WERI-Rb-1 (cell line): ENCODE results near the gene GRIK2.

ENCODE experiments used
- DNase-seq: peaks from one replicate; pipeline ENCODE4 v3.0.0-alpha.2; 2020
- H3K27ac ChIP-seq: fragments of 250-450 bp; sonication (Bioruptor Pico); 2 replicates; pipeline ENCODE4 v1.5.1; 2020; ENCODE audit warnings: mild to moderate bottlenecking, moderate library complexity
- H3K27me3 ChIP-seq: fragments of 250-450 bp; sonication (Bioruptor Pico); 2 replicates; pipeline ENCODE4 v1.5.1; 2021; ENCODE audit warnings: mild to moderate bottlenecking, low read depth, moderate library complexity; ENCODE audit not compliant: insufficient read depth, severe bottlenecking
- H3K36me3 ChIP-seq: fragments of 250-450 bp; sonication (Bioruptor Pico); 2 replicates; pipeline ENCODE4 v1.5.1; 2020; ENCODE audit warnings: mild to moderate bottlenecking, moderate library complexity
- H3K4me3 ChIP-seq: 2 replicates; pipeline ENCODE4 v1.5.1; 2011; ENCODE audit warnings: low read depth, mild to moderate bottlenecking, control low read depth, low read length
- H3K9me3 ChIP-seq: fragments of 250-450 bp; sonication (Bioruptor Pico); 2 replicates; pipeline ENCODE4 v1.5.1; 2021; ENCODE audit warnings: mild to moderate bottlenecking, moderate library complexity; ENCODE audit not compliant: severe bottlenecking
- TF ChIP-seq, protein P1 (sequence below): IDR thresholded peaks from 2 replicates; pipeline ENCODE4 v1.5.1; 2011; ENCODE audit warnings: low read depth, mild to moderate bottlenecking, control low read depth, inconsistent platforms, low read length

The GRIK2 gene

DNA sequence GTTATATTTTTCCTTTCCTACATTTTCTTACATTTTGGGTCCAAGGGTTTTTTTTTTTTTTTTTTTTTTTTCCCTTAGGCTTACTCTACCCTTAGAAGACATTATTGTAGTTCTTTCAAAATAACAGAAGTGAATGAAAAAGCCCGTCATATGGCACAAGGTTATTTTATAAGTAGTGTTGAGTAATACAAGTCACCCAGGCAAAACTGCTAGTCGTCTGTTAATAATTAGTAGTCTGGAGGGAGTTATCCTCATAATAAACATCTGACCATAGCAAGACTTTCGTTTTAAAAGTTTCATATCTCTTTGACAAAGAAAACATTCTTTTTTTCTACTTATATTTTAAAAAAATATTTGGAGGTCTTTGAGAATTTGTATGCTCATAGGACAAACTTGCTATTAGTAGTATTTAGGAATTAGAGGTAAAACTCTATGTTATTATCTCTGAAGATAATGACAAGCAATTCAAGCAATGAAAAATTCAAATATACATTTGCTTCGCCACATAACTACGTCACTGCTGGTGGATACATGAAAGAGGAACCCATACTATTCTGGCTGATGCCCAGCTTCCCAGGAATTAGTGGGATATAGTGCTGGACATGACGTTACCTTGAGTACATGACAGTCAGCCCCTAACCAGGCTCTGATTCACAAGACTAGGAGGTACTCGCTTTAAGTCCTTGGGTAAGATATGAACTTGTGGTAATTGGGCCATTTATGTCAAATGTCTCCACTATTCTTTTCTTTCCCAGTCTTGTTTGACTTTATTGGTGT is 532.8 kb downstream of the GRIK2 start:
- no peak overlapping the region for H3K27ac ChIP-seq

DNA sequence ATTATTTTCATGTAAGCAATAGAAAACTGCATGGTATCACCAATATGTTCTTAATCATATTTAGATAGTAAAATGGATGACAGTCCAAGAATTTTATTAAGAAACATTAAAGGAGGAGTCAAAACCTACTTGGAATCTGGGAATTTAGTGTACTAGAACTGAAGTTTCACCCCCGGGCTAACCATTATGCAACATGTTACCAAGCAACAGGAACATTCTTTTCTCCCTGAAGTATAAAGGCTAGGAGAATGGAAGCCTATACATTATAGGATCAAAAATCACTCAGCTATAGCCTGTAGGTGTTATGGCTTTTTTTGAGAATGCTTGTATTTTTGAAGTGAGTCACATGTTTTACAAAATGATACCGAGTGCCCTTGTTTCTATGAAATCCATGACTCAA is 538.3 kb downstream of the GRIK2 start:
- no peak overlapping the region for H3K27ac ChIP-seq
- no peak overlapping the region for H3K4me3 ChIP-seq
- DNase-seq = no peak
- no peaks in the 10 kb centered on the region for H3K36me3 ChIP-seq
- no peaks in the 10 kb centered on the region for H3K9me3 ChIP-seq
- TF ChIP-seq, protein P1, sequence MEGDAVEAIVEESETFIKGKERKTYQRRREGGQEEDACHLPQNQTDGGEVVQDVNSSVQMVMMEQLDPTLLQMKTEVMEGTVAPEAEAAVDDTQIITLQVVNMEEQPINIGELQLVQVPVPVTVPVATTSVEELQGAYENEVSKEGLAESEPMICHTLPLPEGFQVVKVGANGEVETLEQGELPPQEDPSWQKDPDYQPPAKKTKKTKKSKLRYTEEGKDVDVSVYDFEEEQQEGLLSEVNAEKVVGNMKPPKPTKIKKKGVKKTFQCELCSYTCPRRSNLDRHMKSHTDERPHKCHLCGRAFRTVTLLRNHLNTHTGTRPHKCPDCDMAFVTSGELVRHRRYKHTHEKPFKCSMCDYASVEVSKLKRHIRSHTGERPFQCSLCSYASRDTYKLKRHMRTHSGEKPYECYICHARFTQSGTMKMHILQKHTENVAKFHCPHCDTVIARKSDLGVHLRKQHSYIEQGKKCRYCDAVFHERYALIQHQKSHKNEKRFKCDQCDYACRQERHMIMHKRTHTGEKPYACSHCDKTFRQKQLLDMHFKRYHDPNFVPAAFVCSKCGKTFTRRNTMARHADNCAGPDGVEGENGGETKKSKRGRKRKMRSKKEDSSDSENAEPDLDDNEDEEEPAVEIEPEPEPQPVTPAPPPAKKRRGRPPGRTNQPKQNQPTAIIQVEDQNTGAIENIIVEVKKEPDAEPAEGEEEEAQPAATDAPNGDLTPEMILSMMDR = no peak
- H3K27me3 ChIP-seq = no peaks in the 10 kb centered on the region

More for the DNA sequence above, 532.8 kb downstream of the GRIK2 start:
- no peaks in the 10 kb centered on the region for H3K9me3 ChIP-seq
- no peaks in the 10 kb centered on the region for H3K27me3 ChIP-seq
- H3K4me3 ChIP-seq = no peak overlapping the region
- H3K36me3 ChIP-seq = no peaks in the 10 kb centered on the region
- TF ChIP-seq, protein P1 = no peak
- DNase-seq = no peak

DNA sequence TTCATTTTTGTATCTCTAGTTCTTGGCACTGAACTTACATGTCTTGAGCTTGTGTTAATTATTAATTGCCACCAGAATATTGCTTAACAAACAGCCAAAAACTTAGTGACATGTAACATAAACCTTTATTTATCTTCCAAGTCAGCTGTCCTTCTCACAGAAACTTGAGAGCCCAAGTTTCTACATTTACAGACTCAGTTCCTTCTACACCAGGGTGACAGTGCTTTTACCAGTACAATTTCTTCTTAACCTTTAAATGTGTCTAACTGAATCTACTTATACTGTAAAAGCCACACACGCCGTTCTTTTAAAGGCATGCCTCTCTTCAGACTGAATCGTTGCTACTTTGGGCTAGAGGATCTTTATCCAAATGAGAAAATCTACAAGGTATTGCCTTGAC is 539.2 kb downstream of the GRIK2 start:
- Histone ChIP-seq H3K27ac (no peak overlapping the region), H3K9me3 (no peaks in the 10 kb centered on the region), H3K36me3 (no peaks in the 10 kb centered on the region), H3K27me3 (no peaks in the 10 kb centered on the region), H3K4me3 (no peak overlapping the region)
- TF ChIP-seq, protein P1 = no peak
- no peak for DNase-seq

DNA sequence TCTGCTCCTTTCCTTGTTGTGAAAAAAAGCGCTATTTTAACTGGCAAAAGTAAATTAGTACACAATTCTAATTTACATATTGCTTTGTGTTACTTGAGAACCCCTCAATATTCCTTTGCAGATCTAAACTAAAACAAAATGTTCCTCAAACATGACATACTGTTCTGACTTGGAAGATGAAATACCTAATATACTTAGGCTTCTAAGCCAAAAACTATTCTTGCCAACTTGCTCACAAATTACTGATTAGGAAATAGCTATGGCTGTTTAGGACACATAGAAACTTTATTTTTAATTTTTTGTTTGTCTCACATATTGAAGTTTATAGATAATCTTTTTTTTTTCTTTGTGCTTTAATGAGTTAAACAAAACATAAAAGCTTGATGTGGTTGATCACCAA is 542.2 kb downstream of the GRIK2 start:
- Histone ChIP-seq H3K27me3 (no peaks in the 10 kb centered on the region), H3K4me3 (no peak overlapping the region), H3K9me3 (no peaks in the 10 kb centered on the region), H3K36me3 (no peaks in the 10 kb centered on the region), H3K27ac (no peak overlapping the region)
- DNase-seq = no peak
- TF ChIP-seq, protein P1 = no peak

DNA sequence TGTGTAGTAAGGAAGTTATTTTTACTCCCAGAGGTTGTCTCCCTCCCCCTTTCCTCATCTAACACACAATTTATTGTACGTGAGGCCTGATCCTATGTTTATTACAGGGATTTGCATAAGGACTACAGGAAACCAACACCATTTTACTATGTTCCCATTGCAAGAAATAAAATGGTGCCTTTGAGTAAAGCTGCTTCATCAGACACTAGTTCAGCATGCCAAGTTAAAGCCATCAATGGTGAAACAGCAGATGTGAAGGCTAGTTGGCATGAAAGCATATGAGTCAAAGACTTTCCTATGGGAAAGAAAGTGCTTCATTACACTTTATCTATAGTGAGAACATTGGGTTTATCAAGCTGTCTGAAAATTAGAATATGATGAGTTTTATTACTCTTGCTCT is 543.0 kb downstream of the GRIK2 start:
- H3K27me3 ChIP-seq = no peaks in the 10 kb centered on the region
- TF ChIP-seq, protein P1 = no peak
- no peaks in the 10 kb centered on the region for H3K36me3 ChIP-seq
- no peak overlapping the region for H3K4me3 ChIP-seq
- no peak for DNase-seq
- no peak overlapping the region for H3K27ac ChIP-seq
- H3K9me3 ChIP-seq = no peaks in the 10 kb centered on the region

DNA sequence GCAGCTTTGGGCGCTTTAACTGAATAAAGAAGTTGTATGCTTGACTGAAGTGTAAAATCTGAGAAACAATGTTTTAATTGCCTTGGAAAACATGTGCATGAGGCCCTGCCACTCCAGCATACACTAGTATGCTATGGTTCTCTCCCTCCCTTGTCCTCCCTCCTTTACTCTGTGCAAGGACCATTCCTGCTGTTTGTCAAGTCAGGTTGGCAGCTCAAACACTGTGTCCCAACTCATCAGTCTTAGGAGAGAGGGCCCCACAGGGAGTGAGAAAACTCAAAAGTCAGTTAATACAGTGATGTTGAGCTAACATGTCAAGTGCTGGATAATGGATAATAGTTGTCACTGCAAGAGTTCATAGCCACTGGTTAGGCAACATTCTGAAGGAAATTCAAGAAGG is 543.6 kb downstream of the GRIK2 start:
- DNase-seq = no peak
- no peaks in the 10 kb centered on the region for H3K36me3 ChIP-seq
- TF ChIP-seq, protein P1 = no peak

More for the DNA sequence above, 543.6 kb downstream of the GRIK2 start:
- no peaks in the 10 kb centered on the region for H3K9me3 ChIP-seq
- no peaks in the 10 kb centered on the region for H3K27me3 ChIP-seq
- no peak overlapping the region for H3K27ac ChIP-seq
- no peak overlapping the region for H3K4me3 ChIP-seq
